GM18507 (cell line): ENCODE measurements around the gene OR5T1.

Source experiments
- DNase-seq: peaks from one replicate; pipeline ENCODE4 v3.0.0; 2011; ENCODE audit warnings: low read depth; ENCODE audit not compliant: insufficient read length; ENCODE audit errors: extremely low spot score
- FAIRE-seq: peaks from 2 replicates; lab custom pipeline; 2011; peaks lifted over from hg19 to GRCh38; lab: Jason Lieb, UNC

Gene OR5T1

DNA sequence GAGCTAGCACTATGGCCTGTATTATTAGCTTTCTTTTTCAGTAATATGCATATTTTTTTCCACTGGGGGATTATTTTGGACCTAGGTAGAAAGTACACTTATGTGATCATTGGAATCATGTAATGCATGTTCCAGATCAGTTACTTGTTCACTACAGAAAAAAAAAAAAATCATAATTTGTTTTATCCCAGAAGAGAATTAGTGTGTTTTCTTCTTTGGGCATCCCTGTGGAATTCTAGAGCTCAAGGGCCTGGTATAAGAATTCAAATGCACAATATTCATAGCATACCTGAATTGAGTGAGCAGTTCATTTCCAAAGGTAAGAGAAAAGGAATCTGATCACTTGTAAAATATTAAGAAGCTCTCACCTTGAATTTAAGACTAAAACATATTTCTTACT lies at the start of gene OR5T1:
Gene OR5T1 (plus strand): TSS at position 301 of the 400 bp plus-strand sequence. CDS start 1,485 bp downstream, outside the sequence.
- DNase-seq (no peak), FAIRE-seq (no peak)

DNA sequence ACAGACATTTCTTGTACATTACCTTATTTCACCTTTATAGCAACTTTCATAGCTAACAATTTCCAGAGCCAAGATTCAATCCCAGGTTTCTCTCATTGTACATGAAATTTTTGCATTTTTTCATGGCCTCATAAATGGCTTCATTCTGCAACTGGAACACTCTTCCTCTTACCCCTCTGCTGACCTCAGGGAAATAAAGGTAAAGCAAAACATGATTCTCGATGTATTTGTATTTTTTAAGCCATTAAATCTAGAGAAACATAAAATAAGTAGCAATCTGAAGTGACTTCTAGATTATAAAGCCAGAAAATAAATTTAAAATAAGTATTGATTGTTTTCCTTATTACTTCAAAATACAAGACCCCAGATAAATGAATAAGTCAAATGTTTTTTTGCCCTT lies 39.8 kb upstream of the OR5T1 start, which contains the start of gene OR5T2:
Gene OR5T2 (minus strand): TSS at position 101 of the 400 bp plus-strand sequence. CDS start 1,193 bp downstream, outside the sequence.
- FAIRE-seq: no peak
- no peak for DNase-seq

DNA sequence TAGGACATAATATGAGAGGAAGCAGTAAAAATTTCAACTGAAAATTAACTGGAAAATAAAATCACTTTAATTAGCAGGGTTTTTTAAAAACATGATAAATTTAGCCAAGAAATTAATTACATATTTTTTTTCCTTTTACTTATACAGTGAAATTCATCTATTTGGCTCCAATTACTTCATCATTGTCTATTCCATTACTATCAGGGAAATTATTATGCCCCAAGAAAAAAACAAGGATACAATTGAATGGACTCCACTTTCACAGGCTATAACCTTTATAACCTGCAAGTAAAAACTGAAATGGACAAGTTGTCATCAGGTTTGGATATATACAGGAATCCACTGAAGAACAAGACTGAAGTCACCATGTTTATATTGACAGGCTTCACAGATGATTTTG lies 22.0 kb upstream of the OR5T1 start, which contains the start of gene OR5T3:
Gene OR5T3 (plus strand): TSS at position 301 of the 400 bp plus-strand sequence. CDS start 0 bp downstream, at position 301.
- no peak for DNase-seq
- FAIRE-seq: no peak

- no peak for FAIRE-seq
- no peak for DNase-seq
These were observed 2.9 kb upstream of the OR5T1 start for GRCh38 chr11:56271092-56271491.

GRCh38 chr11:56292154-56292553 lies 18.2 kb downstream of the OR5T1 start, which contains the start of gene OR8H1:
Gene OR8H1 (minus strand): TSS chr11:56292254. CDS start chr11:56291062, 1,192 bp downstream.
- no peak for DNase-seq
- no peak for FAIRE-seq

DNA sequence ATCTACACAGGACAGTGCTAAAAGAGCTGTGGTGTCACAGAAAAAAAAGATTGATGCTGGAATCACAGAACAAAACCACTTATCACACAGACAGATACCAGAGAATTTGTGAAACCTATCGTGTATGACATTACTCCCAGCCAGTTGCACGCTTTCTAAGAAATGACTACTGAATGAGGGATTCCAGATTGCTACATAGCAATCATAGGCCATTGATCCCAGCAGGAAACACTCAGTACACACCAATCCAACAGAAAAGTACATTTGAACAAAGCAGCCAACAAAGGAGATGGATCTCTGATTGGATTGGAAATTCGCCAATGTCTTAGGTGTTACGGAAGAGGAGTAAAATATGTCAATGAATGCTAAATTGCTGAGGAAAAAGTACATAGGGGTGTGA lies 22.9 kb downstream of the OR5T1 start:
- FAIRE-seq: no peak
- DNase-seq: no peak

DNA sequence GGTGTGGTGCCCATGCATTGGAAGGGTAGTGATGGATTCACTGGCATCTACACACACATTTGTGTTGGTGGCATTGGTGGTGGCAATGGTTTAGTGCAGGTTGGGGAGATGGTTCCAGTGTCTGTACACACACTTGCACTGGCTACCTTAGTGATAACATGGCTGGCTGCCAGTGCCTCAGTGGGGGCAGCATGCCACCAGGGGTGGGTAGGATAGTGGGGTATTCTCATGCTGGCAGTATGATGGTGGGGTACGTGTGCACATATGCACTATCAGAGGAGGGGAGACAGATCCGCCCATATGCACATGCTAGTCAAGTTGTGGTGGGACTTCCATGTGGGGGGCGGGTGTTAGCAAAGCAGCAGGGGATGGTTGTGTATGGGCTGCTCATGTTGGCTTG lies 33.9 kb downstream of the OR5T1 start:
- no peak for FAIRE-seq
- no peak for DNase-seq

- DNase-seq: no peak
- FAIRE-seq: no peak
These were observed 40.9 kb downstream of the OR5T1 start, which contains the start of gene OR8K3 for GRCh38 chr11:56314844-56315243. Gene OR8K3 (plus strand): TSS chr11:56315144. CDS start chr11:56318307, 3,163 bp downstream.
